ENCODE measurements around the gene TGIF2. TPM values are rescaled to one million over a fixed set of nuclear protein-coding genes. Genes with fewer than 3 reads are reported as not detected.

TGIF2 gene
- total and polyA plus RNA-seq, 2 donors from 2014 or later: 11.0 to 15.3 TPM

GRCh38 chr20:36642136-36642535 is 68.7 kb downstream of the TGIF2 start:
- no peaks in the 10 kb centered on the region for H3K4me1 ChIP-seq (ENCODE audit: control insufficient read depth in 2 of 3, insufficient read depth in 2 of 3, low read depth in 1 of 3, low read length in 3 of 3)
- no peak for TF ChIP-seq CTCF (IDR thresholded peaks at IDR 0.05; ENCODE audit: borderline replicate concordance, extremely low read depth, insufficient read depth)
- intact Hi-C loops (cut with DNase I): no loop called here
- no peaks in the 10 kb centered on the region for H3K27me3 ChIP-seq (ENCODE audit: control insufficient read depth, insufficient read depth, low read length)
- H3K27ac ChIP-seq (ENCODE audit: low read depth in 2 of 2, low read length in 2 of 2): no peak overlapping the region
- no peaks in the 10 kb centered on the region for H3K9me3 ChIP-seq (ENCODE audit: control insufficient read depth in 2 of 3, insufficient read depth in 1 of 3, low read length in 3 of 3)
- no peak for DNase-seq
- no peak overlapping the region for H3K9ac ChIP-seq (ENCODE audit: low read length in 3 of 3)
- FAIRE-seq: no peak
- H3K36me3 ChIP-seq (ENCODE audit: control insufficient read depth in 2 of 3, insufficient read depth in 3 of 3, low read length in 3 of 3): no peaks in the 10 kb centered on the region
- no peak overlapping the region for H3K4me3 ChIP-seq (ENCODE audit: low read length in 3 of 3)

Other genes starting within 250 kb of the TGIF2 start
- gene MYL9, start 32.1 kb upstream of the TGIF2 start, total RNA-seq: 294 TPM
- 576 TPM for gene MYL9, start 32.1 kb upstream of the TGIF2 start, polyA plus RNA-seq (ENCODE audit: insufficient read depth, low read depth, low replicate concordance)
- 71.0 TPM for gene RAB5IF, start 32.2 kb downstream of the TGIF2 start, total RNA-seq
- 110 TPM for gene RAB5IF, start 32.2 kb downstream of the TGIF2 start, polyA plus RNA-seq (ENCODE audit: insufficient read depth, low read depth, low replicate concordance)
- gene SLA2, start 72.6 kb downstream of the TGIF2 start, total RNA-seq: 1.5 TPM
- 0.24 TPM for gene SLA2, start 72.6 kb downstream of the TGIF2 start, polyA plus RNA-seq (ENCODE audit: insufficient read depth, low read depth, low replicate concordance)
- 25.3 TPM for gene NDRG3, start 172.5 kb downstream of the TGIF2 start, total RNA-seq
- 26.4 TPM for gene NDRG3, start 172.5 kb downstream of the TGIF2 start, polyA plus RNA-seq (ENCODE audit: insufficient read depth, low read depth, low replicate concordance)
- gene DSN1, start 200.2 kb downstream of the TGIF2 start, total RNA-seq: 8.3 TPM
- 6.0 TPM for gene DSN1, start 200.2 kb downstream of the TGIF2 start, polyA plus RNA-seq (ENCODE audit: insufficient read depth, low read depth, low replicate concordance)